Measurements from ENCODE around the gene EXT2.

DNA sequence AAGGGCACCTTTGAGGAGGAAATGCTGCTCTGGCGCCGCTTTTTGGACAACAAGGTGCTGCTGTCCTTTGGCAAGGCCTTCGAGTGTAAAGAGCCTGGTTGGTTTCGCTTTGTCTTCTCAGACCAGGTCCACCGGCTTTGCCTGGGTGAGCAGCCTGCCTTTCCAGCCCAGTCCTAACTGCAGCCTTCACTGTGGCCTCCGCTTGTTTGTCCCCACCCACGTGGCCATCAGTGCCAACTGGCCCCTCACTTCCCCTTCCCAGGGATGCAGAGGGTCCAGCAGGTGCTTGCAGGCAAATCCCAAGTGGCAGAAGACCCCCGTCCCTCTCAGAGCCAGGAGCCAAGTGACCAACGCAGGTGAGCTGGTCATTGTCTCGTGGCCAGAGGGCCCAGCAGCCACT lies 12.0 kb upstream of the EXT2 start:
- TF ChIP-seq, protein P1, sequence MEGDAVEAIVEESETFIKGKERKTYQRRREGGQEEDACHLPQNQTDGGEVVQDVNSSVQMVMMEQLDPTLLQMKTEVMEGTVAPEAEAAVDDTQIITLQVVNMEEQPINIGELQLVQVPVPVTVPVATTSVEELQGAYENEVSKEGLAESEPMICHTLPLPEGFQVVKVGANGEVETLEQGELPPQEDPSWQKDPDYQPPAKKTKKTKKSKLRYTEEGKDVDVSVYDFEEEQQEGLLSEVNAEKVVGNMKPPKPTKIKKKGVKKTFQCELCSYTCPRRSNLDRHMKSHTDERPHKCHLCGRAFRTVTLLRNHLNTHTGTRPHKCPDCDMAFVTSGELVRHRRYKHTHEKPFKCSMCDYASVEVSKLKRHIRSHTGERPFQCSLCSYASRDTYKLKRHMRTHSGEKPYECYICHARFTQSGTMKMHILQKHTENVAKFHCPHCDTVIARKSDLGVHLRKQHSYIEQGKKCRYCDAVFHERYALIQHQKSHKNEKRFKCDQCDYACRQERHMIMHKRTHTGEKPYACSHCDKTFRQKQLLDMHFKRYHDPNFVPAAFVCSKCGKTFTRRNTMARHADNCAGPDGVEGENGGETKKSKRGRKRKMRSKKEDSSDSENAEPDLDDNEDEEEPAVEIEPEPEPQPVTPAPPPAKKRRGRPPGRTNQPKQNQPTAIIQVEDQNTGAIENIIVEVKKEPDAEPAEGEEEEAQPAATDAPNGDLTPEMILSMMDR (IDR thresholded peaks at IDR 0.05): no peak
- TF ChIP-seq POLR2A (IDR thresholded peaks at IDR 0.05): no peak
